GM12872 (cell line): ENCODE measurements around the gene DIPK1B.

Experiments
- TF ChIP-seq, protein P1 (sequence below): IDR thresholded peaks from 3 replicates; pipeline ENCODE4 v1.5.1; 2011; ENCODE audit warnings: low read depth, mild to moderate bottlenecking, low read length, moderate library complexity; ENCODE audit not compliant: insufficient read depth

Gene DIPK1B

DNA sequence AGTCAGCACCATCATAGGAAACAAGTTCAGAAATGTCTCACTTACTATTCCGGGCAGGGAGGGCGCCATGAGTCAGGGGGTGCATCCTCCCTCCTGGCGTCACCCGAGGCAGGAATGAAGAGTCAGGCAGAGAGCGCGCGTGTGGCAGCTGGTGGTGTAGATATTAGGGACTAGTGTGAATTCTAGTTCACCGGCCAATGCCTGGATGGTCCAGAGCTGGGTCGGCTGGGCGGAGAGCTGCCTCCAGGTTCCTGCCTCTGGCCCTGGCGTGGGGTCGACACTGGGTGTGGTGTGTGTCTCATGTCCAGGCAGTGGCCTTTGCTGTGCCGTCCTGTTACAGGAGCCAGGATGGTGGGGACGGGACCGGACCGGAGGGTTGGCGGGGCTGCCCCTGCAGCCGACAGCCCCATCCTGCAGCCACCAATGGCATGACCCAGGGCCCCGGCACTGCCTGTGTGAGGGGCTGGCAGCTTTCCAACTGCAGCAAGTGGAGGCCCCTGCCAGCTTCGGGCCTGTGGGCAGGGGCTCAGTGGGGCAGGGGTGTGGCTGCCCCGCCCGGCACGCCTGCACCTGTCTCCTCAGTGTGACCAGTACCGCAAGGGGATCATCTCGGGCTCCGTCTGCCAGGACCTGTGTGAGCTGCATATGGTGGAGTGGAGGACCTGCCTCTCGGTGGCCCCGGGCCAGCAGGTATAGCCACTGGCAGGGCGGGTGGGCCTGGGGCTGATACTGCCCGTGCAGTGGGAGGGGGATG, 9.1 kb downstream of the DIPK1B start:
- TF ChIP-seq, protein P1, sequence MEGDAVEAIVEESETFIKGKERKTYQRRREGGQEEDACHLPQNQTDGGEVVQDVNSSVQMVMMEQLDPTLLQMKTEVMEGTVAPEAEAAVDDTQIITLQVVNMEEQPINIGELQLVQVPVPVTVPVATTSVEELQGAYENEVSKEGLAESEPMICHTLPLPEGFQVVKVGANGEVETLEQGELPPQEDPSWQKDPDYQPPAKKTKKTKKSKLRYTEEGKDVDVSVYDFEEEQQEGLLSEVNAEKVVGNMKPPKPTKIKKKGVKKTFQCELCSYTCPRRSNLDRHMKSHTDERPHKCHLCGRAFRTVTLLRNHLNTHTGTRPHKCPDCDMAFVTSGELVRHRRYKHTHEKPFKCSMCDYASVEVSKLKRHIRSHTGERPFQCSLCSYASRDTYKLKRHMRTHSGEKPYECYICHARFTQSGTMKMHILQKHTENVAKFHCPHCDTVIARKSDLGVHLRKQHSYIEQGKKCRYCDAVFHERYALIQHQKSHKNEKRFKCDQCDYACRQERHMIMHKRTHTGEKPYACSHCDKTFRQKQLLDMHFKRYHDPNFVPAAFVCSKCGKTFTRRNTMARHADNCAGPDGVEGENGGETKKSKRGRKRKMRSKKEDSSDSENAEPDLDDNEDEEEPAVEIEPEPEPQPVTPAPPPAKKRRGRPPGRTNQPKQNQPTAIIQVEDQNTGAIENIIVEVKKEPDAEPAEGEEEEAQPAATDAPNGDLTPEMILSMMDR, result no peak

DNA sequence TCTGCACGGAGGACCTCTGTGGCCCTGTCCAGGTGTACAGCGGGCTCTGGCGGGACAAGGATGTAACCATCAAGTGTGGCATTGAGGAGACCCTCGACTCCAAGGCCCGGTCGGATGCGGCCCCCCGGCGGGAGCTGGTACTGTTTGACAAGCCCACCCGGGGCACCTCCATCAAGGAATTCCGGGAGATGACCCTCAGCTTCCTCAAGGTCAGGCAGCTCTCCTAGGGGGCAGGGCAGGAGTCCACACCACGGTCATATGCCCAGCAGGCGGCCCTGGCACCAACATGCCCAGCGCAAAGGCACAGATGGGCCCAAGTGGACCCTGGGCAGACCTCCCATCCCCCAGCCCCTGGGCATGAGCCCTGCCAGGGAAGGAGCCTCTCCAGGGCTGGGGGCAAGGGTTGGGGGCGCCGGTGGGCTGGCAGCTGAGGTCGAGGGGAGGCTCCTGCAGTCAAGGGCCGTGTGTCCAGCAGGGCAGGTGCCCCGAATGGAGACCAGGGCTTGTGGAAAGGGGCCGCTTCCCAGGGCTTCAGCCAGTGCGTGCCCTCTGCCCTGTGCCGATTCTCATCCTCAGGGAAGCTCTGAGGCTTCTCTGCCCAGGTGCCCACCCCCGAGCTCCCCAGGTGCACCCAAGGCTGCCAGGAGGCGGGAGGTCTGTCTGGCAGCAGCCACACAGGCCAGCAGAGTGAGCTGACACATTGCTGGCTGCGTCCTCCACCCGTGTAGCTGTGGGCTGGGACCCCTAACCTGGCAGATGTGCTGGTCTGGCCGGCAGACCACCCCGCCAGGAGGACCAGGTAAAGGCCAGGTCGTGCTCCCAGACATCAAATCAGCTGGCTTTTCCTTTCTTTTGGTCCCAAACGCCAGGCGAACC, 10.0 kb downstream of the DIPK1B start:
- TF ChIP-seq, protein P1, result no peak

DNA sequence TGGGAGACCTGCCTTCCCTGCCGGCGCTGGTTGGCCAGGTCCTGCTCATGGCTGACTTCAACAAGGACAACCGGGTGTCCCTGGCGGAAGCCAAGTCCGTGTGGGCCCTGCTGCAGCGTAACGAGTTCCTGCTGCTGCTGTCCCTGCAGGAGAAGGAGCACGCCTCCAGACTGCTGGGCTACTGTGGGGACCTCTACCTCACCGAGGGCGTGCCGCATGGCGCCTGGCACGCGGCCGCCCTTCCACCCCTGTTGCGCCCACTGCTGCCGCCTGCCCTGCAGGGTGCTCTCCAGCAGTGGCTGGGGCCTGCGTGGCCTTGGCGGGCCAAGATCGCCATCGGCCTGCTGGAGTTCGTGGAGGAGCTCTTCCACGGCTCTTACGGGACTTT, 10.6 kb downstream of the DIPK1B start:
- TF ChIP-seq, protein P1, result no peak

DNA sequence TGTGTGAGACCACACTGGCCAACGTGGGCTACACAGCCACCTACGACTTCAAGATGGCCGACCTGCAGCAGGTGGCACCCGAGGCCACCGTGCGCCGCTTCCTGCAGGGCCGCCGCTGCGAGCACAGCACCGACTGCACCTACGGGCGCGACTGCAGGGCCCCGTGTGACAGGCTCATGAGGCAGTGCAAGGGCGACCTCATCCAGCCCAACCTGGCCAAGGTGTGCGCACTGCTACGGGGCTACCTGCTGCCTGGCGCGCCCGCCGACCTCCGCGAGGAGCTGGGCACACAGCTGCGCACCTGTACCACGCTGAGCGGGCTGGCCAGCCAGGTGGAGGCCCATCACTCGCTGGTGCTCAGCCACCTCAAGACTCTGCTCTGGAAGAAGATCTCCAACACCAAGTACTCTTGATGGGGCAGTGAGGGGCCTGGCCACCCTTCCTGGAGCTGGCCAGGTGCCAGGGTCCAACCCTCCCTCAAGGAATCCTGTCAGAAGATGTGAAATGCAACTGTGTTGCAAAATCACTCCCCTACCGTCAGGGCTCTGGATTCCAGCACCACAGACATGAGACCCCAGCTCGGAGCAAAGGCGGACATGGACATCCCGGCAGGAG, 11.1 kb downstream of the DIPK1B start:
- TF ChIP-seq, protein P1, result no peak

- TF ChIP-seq, protein P1, result no peak
Observed at GRCh38 chr9:136723989-136724388, 11.6 kb downstream of the DIPK1B start.

DNA sequence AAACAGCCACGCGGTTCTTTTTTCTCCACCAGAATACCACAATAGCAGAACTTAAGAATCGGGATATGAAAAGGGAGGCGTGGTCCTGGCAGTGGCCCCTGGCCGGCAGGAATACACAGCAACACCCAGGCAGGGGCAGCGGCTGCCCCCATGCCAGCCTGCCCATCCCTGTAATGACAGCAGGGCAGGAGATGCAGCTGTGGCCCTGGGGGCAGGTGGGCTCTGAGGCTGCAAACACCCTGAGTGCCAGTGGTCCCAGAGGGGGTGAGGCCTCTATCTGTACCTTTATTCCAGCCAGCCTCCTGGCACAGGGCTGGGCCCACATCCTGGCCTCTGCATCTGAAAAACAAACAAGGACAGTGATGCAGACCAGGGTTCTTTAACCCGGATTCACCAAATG, 12.4 kb downstream of the DIPK1B start:
- TF ChIP-seq, protein P1, result no peak

DNA sequence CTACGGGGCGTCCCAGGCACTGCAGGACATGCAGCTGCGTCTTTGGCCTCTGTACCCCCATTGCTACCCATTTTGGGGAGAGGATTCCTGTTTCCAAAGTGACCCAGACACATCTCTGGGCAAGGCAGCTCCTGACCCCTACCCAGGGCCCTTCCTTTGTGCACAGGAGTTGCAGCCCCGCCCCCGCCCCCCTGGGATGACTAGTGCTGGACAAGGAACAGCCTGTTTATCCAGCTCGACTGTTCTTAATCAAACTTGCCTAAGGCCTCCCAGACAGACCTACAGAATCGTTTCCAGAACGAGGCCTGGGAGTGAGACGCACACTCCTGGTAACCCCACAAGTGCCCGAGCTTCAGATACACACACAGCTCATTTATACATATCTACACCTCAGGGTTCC, 13.2 kb downstream of the DIPK1B start:
- TF ChIP-seq, protein P1, result no peak
